Activated CD4-positive, alpha-beta T cell treated with anti-CD3 and anti-CD28 coated beads for 24 hours (primary cell): ENCODE data around the gene DNAH9.

Experiments used
- DNase-seq, 2 donors: peaks; one replicate each; pipeline ENCODE4 v3.0.0-alpha.2; 2020; ENCODE audit warnings: low read depth in 2 of 2

Gene DNAH9

DNA sequence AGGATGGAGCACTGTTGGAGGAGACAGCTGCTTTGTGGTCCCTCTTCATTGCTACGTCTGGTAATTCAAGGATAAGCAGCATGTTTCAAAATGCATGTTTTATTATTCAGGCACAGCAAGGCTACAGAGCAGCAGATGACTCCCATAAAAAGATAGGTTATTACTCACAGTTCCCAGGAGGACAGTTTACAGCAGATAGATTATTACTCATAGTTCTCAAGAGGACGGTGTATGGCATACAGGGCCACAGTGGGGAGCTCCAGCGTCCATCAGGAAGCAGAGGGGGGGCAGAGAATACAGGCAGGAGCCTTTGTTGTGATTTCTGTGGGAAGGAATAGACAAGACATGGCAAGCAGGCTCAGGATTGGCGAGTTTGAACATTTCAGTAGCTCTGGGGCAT is 72.9 kb downstream of the DNAH9 start:
- no peak for DNase-seq

DNA sequence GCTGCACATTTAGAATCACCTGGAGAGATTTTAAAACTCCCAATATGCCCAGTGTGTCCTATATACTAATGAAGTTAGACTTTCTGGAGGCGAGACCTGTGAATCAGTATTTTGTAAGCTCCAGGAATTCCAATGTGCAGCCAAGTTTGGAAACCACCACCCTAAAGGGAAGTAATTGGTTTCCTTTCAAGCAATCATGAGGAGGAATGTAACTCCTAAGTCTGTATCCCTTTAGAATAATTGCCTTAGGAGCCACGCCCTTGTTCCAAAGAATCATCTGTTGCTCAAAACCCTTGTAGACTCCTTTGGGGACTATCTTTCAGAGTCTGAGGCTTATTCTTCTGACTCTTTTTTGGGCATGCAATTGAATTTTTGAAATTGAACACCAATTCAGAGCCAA is 84.4 kb downstream of the DNAH9 start:
- no peak for DNase-seq

DNA sequence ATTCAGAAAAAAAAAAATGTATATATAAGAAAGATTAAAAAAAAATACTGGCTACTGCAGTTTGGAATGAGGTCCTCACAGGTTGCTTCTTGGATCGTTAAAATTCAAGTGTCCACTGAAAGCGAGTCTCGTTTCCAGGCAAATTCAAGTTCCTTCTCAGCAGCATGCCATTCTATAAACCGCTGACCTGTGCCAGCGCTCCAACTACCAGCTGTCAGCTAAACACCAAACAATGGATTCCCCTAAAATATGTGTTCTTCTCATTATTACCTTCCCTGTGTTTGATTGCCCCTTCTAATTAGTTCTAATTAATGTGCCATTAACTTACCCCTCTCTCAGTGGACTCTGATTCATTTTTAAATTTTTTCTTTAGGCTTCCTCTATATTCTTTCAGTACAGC is 92.4 kb downstream of the DNAH9 start:
- no peak for DNase-seq

DNA sequence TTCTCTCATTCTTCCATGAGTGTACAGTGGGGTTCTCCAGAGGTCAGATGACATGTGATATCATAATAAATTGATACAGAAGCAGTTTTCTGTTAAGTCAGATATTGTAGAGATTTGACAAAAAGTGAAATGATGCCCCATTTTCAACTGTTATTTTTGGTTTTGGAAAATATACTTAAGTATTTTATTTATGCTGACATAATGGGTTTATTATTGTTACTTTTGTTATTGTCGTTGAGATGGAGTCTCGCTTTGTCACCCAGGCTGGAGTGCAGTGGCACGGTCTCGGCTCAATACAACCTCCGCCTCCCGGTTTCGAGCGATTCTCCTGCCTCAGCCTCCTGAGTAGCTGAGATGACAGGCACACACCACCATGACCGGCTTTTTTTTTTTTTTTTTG is 94.4 kb downstream of the DNAH9 start:
- DNase-seq, result no peak

DNA sequence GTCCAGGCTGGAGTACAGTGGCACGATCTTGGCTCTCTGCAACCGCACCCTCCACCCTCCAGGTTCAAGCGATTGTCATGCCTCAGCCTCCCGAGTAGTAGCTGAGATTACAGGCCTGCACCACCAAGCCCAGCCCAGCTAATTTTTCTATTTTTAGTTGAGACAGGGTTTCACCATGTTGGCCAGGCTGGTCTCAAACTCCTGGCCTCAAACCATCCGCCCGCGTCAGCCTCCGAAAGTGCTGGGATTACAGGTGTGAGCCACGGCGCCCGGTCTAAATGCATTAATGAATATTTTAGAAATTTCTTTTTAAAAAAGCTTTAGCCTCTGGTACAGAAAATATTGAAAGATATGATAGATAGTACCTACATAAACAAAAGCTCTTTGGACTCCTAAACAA is 95.0 kb downstream of the DNAH9 start:
- no peak for DNase-seq

DNA sequence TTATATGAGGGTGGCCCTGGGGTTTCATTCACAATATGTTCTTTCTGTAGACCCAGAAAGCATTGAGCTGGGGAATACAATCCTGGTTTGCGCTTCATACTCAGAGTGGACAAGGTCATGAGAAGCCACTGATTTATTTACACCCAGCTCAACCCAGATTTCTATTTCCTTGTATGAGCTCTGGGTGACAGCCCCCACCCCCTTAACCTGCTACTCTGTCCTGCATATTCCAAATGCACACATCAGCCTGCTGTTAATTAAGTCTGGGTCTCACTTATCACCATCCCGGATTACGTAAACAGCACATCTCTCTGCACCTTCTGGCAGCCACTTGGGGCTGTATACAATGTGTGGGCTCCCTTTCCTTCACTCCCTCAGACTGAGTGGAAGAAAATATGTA is 102.4 kb downstream of the DNAH9 start:
- no peak for DNase-seq

DNA sequence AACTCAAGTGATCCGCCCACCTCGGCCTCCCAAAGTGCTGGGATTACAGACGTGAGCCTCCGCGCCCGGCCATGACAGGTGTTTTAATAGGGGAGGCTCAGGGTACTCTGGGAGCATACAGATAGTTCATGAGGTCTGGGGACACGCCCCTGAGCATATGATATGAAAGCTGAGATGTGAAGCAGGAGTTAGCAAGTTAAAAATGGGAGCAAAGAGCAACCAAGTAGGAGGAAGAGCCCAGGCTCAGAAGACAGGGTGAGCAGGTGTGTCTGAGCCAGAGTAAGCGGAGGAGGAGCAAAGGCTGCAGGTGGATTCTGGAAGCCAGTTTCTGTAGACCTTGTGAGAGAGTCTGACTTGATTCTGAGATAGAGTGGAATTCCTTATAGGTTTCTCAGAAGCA is 103.6 kb downstream of the DNAH9 start:
- no peak for DNase-seq

DNA sequence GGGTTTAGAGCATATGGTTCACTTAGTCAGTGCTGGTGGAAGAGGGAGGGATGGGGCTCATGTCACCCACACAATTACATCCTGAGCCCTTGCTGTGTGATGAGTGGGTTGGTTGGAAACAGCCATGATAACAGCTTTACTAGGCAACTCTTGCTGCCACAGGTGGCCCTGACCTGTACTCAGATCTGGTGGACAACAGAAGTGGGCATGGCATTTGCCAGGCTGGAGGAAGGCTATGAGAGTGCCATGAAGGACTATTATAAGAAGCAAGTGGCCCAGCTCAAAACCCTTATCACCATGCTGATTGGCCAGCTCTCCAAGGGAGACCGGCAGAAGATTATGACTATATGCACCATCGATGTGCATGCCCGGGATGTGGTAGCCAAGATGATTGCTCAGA is 105.8 kb downstream of the DNAH9 start:
- DNase-seq, result no peak

DNA sequence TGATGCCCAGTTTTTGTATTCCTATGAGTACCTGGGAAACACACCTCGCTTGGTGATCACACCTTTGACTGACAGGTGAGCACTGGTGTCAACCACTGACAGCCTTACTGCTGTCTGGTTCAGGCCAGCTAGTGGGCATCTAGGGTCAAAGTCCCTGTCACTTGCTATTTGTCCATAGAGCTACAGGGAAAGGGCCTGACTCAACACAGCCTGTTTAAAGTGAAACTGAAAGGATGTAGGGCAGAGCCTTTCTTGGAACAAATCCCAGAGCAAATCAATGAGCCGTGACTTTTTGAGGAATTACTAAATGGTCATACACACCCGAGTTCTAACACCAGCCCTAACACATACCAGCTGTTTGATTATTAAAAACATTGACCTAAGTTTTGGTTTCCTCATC is 106.8 kb downstream of the DNAH9 start:
- no peak for DNase-seq

DNA sequence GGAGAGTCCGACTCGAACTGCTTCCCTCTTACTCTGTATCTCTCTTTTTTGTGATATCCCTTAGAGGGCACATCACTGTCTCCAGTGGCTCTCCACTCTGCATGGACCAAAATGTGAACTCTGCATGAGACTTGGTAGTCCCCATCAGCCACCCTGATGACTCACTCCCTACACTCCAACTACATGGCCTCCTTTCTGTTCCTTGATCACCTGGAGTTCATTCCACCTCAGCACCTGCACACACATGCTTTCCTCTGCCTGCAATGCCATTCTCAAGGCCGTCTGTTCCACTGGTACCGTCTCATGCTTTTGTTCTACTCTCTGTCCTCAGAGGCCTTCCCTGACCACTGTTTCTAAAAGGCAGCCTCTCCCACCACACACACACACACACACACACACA is 109.3 kb downstream of the DNAH9 start:
- DNase-seq, result no peak

DNA sequence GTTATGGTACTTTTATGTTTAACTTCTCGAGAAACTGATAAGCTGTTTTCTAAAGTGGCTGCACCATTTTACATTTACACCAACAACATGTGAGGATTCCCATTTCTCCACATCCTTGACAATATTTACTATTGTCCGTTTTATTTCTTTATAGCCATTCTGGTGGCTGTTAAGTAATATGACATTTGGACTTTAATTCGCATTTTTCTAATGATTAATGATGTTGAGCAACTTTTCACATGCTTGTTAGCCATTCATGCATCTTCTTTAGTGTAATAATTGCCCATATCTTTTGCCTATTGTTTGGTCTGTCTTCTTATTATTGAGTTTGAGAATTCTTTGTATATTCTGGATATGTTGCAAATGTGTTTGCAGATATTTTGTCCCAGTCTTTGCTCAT is 114.2 kb downstream of the DNAH9 start:
- DNase-seq, result no peak

DNA sequence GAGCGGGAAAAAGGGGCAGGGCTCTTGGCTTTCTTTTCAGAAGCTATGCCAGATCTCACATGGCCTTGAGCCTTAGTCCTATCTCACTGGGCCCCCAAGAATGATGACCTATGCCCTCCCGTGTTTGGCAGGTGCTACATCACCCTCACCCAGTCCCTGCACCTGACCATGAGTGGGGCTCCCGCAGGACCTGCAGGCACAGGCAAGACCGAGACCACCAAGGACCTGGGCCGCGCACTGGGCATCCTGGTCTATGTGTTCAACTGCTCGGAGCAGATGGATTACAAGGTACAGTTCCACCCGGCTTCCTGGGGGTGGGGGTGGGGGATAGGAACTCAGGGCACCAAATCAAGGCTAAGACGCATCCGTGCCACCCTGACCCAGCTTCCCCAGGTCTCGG is 120.9 kb downstream of the DNAH9 start:
- no peak for DNase-seq

DNA sequence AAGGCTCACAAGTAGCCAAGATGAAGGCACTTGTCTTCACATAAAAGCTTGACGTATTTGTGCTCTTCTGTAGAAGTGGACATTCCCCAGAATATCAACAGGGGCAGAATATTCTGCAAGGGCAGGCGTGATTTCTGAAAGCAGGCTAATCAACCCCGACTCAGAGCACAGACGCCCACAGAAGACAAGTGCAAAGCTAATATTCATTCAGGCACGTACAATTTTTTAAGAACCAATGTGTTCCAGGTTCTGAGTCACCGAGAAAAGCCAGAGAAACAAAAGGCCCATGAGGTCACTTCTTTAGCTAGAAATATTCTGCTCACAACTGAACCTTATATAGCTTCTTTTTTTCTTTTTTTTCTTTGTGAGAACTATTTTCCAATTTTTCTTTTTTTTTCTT is 121.6 kb downstream of the DNAH9 start:
- DNase-seq, result no peak

DNA sequence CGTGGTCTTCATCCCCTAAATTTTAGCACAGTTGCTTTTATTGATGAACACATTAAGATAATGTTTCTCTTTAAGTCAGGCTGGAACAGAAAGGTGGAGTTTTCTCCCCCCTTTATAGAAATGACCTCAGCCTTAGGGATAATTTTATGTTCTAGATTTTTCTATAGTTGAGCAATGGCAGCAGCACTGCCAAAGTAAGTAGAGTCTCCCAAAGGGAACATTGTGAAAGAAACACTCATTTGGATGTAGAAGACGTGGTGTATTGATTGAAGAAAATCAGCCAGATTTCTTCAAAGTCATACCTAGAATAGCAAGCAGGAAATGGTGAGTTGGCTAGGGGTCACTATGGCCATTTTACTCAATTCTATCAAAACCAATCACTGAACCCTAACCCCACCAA is 122.5 kb downstream of the DNAH9 start:
- no peak for DNase-seq

DNA sequence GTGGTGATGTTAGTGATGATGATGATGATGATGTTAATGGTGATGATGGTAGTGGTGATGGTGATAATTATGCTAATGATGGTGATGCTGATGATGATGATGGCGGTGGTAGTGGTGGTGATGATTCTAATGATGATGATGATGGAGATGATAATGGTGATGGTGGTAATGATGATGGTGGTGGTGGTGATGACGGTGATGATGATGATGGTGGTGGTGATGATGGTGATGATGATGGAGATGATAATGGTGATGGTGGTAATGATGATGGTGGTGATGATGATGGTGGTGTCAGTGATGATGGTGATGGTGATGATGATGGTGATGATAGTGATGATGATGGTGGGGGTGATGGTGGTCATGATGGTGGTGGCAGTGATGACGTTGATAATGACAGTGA is 132.5 kb downstream of the DNAH9 start:
- no peak for DNase-seq

DNA sequence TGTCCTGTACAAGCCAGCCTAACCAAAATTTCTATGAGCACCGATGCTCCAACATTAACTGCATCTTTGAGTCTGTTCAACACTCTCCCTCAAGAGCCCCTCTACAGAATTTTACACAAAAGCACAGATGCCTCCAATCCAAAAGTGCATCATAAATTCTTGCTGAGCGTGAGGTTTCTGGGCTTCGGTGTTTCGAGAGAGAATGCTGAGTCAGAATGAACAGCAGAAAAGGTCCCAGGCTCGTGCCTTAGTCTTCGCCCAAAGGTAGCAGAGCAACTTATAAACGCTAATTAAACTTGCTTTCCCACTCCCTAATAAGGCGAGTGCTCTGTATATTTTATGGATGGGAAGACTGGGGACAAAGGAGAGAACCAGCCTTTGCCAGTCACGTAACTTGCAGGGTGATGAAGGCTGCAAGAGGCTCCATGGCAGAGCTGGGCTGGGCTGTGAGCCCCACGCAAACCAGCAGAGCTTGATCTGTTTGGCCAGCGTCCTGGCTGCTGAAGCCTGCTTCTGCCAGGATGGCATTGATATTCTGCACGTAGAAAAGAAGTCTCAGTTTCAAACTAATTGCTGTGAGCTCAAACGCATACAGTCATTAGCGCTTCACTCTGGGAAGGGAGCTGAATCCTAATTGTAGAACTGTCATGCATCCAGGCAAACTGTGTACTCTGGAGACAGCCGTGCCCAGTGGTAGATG is 138.5 kb downstream of the DNAH9 start:
- no peak for DNase-seq

DNA sequence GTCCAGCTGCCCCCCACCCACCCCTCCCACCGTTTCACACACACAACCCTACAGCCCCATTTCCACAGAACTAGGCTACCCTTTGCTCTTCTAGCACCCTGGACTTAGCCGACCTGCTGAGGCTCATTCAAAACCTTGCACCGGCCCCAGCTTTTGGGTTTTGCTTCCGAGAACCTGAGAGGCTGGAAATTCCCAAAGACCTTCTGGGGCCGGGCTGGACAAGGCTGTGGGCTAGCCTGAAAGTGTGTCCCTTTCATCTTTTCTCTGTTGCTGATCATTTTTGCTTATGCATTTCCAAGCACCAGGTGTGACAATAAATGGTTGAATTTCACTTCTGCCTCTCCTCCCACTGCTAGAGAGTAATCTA is 139.0 kb downstream of the DNAH9 start:
- DNase-seq, result no peak

DNA sequence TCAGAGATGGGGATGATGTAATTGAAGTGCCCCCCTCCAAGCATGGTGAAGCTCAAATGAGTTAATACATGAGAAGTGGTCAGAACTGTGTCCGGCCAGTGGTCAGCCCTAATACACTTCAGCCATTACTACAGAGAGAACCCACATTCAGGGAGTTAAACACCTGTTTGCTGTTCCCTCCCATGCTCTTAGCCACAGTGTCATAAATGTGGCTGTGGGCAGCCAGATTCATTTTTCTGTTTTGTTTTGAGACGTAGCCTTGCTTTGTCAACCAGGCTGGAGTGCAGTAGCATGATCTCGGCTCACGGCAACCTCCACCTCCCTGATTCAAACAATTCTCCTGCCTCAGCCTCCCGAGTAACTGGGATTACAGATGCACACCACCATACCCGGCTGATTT is 139.9 kb downstream of the DNAH9 start:
- DNase-seq, result no peak

DNA sequence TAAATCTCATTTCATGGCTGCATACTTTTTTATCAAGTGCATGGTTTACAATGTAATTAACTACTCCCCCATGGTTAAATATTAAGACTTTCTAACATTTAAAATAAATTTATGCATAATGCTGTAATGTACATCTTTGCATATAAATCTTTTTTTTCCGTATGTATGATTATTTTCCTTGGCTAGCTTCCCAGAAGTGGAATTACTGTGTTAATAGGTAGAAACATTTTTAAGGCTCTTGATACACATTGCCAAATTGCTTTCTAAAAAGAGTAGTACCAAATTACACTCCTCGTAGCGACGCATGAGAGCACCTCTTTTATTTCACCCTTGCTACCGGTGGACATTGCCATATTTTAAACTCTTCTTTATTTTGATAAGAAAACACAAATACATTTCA is 141.1 kb downstream of the DNAH9 start:
- DNase-seq, result no peak

DNA sequence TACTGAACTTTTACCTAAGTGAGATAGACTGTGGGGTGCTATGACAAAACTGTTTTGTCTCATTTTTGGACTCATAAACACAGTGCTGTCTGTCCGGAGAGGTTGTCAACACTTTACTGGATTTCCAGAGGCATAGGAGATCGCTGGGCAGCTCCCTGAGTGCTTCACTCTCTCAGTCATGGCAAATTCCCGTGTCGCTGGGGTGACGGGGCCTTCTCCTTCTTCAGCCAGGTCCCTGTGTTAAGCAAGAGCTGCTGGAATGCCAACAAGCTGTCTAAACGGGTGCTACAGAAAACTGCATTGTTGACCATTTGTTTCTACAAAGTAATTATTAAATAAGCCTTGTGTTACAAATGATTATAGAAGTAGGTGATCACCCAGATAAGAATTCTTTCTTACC is 141.6 kb downstream of the DNAH9 start:
- no peak for DNase-seq

DNA sequence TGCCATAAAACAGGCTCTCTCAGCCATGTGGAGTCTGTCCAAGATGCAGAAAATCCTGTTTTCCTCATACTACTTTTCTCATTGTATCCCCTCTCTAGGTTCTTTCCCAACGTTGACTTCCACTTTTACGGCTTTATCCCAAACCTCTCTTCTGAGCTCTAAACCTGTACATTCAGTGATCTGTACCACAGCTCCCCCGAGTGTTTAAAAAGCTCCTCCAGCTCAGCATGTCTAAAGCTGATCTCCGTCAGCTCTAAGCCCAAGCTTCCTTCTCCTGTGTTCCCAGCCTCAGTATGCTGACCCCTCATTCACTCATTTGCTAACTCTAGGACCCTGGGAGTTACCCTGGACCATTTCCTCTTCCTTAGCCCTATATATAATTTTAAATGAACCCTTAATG is 144.6 kb downstream of the DNAH9 start:
- DNase-seq, result no peak

DNA sequence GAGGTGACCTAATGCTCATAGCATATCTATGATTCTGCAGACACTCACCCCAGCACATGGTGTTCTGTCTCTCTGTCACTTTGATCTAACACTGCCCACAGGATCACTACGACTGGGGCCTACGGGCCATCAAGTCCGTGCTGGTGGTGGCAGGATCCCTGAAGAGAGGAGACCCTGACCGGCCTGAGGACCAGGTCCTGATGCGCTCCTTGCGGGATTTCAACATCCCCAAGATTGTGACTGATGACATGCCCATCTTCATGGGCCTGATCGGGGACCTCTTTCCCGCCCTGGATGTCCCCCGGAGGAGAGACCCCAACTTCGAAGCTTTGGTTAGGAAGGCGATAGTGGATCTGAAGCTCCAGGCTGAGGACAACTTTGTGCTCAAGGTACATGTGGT is 146.4 kb downstream of the DNAH9 start:
- no peak for DNase-seq

DNA sequence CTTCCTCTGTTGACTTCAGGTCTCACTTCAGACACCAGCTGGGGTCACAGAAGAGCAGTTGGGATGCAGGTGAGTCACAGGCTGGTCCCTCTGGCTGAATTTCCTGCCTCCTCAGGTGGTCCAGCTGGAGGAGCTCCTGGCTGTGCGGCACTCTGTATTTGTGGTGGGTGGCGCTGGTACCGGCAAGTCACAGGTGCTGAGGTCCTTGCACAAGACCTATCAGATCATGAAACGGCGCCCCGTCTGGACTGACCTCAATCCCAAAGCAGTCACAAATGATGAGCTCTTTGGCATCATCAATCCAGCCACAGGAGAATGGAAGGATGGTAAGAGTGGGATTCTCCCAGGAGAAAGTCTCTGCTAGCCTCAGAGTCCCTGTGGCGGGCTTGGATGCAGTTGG is 149.2 kb downstream of the DNAH9 start:
- DNase-seq, result no peak

DNA sequence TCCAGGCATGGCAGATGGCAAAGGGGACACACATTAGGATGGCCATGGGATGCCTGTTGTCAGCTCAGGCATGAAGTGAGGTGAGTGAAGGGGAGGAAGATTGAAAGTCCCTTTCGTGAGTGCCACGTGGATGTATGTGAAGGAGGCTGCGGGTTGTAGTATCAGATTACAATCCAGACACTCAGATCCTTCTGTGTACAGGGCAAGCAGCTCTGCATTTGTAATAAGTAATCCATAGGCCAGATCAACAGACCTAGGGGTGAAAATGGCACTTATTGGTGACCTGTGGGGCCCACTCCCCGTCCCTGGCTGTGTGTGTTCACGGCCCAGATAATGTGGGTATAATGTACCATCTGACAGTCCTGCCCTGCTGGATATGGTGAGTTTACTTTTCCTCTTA is 159.5 kb downstream of the DNAH9 start:
- DNase-seq, result no peak

DNA sequence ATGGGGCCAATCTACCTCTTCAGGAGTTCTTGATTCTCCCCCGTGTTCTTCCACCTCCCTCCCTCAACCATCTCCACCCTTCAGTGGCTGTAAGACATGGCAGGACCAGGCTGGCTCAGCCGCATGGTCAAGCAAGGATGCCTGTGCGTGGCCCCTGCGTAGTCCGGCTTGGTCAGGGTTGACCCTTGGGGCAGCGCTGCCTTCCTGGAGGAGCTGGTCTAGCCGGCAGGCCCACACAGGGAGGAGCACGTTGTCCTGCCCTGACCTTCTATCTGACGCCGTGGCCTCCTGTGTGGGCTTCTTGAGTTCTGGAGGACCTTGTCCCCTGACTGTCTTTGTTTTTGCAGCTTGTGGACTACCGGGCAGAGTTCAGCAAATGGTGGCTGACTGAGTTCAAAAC is 169.8 kb downstream of the DNAH9 start:
- DNase-seq, result no peak
